Breast epithelium (tissue), 3 donors: ENCODE measurements around the gene C1orf21.

Source experiments
- CTCF ChIP-seq, 3 donors: fragments of 450-650 bp; IDR thresholded peaks; one replicate each; pipeline ENCODE4 v1.5.1; 2016 to 2017; ENCODE audit warnings: antibody characterized with exemption in 3 of 3, mild to moderate bottlenecking in 3 of 3, moderate library complexity in 3 of 3
- POLR2A ChIP-seq: fragments of 450-650 bp; IDR thresholded peaks from one replicate; pipeline ENCODE4 v1.6.1; 2016; ENCODE audit warnings: antibody characterized with exemption, mild to moderate bottlenecking, moderate library complexity

- no peak for TF ChIP-seq CTCF (IDR thresholded peaks at IDR 0.05)
- no peak for TF ChIP-seq POLR2A
Measured at GRCh38 chr1:184472136-184472535, 85.3 kb downstream of the C1orf21 start.
